Astrocyte (in vitro differentiated cells and primary cell): ENCODE results near the gene FBXO48. TPM values are rescaled to one million over a fixed set of nuclear protein-coding genes. Genes with fewer than 3 reads are reported as not detected.

Experiments
- DNase-seq: peaks from one replicate; pipeline ENCODE4 v3.0.0-alpha.2; 2010; ENCODE audit warnings: low read depth
- FAIRE-seq: peaks from 2 replicates; lab custom pipeline; 2011; peaks lifted over from hg19 to GRCh38; lab: Jason Lieb, UNC
- H2AFZ ChIP-seq: 2 replicates; pipeline ENCODE4 v1.6.0; 2012; ENCODE audit warnings: low read depth, low read length, inconsistent platforms
- H3K27ac ChIP-seq: 2 replicates; pipeline ENCODE4 v1.5.1; 2011; ENCODE audit warnings: low read depth, low read length, inconsistent platforms
- H3K27me3 ChIP-seq: 2 replicates; pipeline ENCODE4 v1.6.0; 2011; ENCODE audit warnings: low read length, inconsistent platforms; ENCODE audit not compliant: insufficient read depth
- H3K36me3 ChIP-seq: 2 replicates; pipeline ENCODE4 v1.5.1; 2011; ENCODE audit warnings: low read length, inconsistent platforms; ENCODE audit not compliant: insufficient read depth
- H3K4me1 ChIP-seq: 2 replicates; pipeline ENCODE4 v1.5.1; 2011; ENCODE audit warnings: low read length, inconsistent platforms; ENCODE audit not compliant: insufficient read depth
- H3K4me2 ChIP-seq: 2 replicates; pipeline ENCODE4 v1.6.0; 2012; ENCODE audit warnings: low read length, inconsistent platforms
- H3K4me3 ChIP-seq: 2 replicates; pipeline ENCODE4 v1.5.1; 2011; ENCODE audit warnings: low read depth, mild to moderate bottlenecking, low read length, inconsistent platforms; ENCODE audit not compliant: insufficient read depth
- H3K79me2 ChIP-seq: 2 replicates; pipeline ENCODE4 v1.6.0; 2012; ENCODE audit warnings: mild to moderate bottlenecking, low read length, inconsistent platforms; ENCODE audit not compliant: insufficient read depth
- H3K9ac ChIP-seq: 2 replicates; pipeline ENCODE4 v1.6.0; 2012; ENCODE audit warnings: mild to moderate bottlenecking, low read length, inconsistent platforms
- H3K9me3 ChIP-seq: 2 replicates; pipeline ENCODE4 v1.5.1; 2012; ENCODE audit warnings: low read depth, mild to moderate bottlenecking, low read length, inconsistent platforms; ENCODE audit not compliant: insufficient read depth
- H4K20me1 ChIP-seq: 2 replicates; pipeline ENCODE4 v1.6.0; 2012; ENCODE audit warnings: low read length, inconsistent platforms; ENCODE audit not compliant: insufficient read depth
- H3K27ac Mint-ChIP-seq: one replicate; pipeline ENCODE4 v1.8.0; 2021; ENCODE audit warnings: mild to moderate bottlenecking, mixed read lengths; ENCODE audit not compliant: unreplicated experiment
- H3K27me3 Mint-ChIP-seq: one replicate; pipeline ENCODE4 v1.8.0; 2021; ENCODE audit warnings: low read depth, mixed read lengths; ENCODE audit not compliant: unreplicated experiment
- H3K36me3 Mint-ChIP-seq: one replicate; pipeline ENCODE4 v1.8.0; 2021; ENCODE audit warnings: low read depth, mixed read lengths; ENCODE audit not compliant: unreplicated experiment
- H3K4me1 Mint-ChIP-seq: one replicate; pipeline ENCODE4 v1.8.0; 2021; ENCODE audit warnings: low read depth, mixed read lengths; ENCODE audit not compliant: unreplicated experiment
- H3K4me3 Mint-ChIP-seq: one replicate; pipeline ENCODE4 v1.8.0; 2021; ENCODE audit warnings: mild to moderate bottlenecking, moderate library complexity, mixed read lengths; ENCODE audit not compliant: unreplicated experiment
- H3K9me3 Mint-ChIP-seq: one replicate; pipeline ENCODE4 v1.8.0; 2021; ENCODE audit warnings: mild to moderate bottlenecking, mixed read lengths; ENCODE audit not compliant: unreplicated experiment
- CTCF ChIP-seq: IDR thresholded peaks from 2 replicates; pipeline ENCODE4 v1.5.1; 2011; ENCODE audit warnings: low read depth, mild to moderate bottlenecking, inconsistent platforms, low read length, moderate library complexity; ENCODE audit not compliant: insufficient read depth
- EZH2 ChIP-seq: IDR thresholded peaks from 2 replicates; pipeline ENCODE4 v1.6.1; 2012; ENCODE audit warnings: mild to moderate bottlenecking, low read length, inconsistent platforms; ENCODE audit not compliant: insufficient read depth
- total RNA-seq: library from RNA; stranded (reverse); gene quantifications from 2 replicates; pipeline ENCODE4 v1.2.1, GENCODE V29; 2021

FBXO48 gene
- total RNA-seq, 1 donor from 2014 or later = 0.54 TPM

DNA sequence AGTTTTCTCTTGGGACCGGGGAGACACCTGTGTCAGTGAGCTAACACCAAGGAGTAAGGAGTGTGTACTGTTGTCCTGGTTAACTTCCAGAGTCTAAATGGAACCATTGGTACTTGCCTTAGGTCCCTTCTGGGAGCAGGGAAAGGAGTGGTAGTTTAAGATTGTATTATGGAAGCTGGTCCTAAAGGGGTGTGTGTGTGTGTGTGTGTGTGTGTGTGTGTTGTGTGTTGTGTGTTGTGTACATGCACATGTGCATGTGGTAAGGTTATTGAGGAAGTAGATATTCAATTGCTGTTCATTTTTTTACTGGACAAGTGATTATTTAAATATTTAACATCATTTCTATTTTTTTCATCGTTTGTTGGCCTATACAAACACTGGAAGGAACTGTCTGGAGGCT lies 1.7 kb upstream of the FBXO48 start:
- Mint-ChIP-seq H3K27ac (no peak overlapping the region), H3K4me1 (peaks cover 10% of the 10 kb centered on the region), H3K36me3 (no peaks in the 10 kb centered on the region), H3K9me3 (no peaks in the 10 kb centered on the region), H3K27me3 (no peaks in the 10 kb centered on the region), H3K4me3 (peak overlapping the region; percentile 52)
- no peak for TF ChIP-seq CTCF
- no peak for TF ChIP-seq EZH2
- Histone ChIP-seq H3K36me3 (no peaks in the 10 kb centered on the region), H3K4me2 (peak overlapping the region; percentile 87), H4K20me1 (no peaks in the 10 kb centered on the region), H3K79me2 (peaks cover 11% of the 10 kb centered on the region), H3K4me1 (peaks cover 7% of the 10 kb centered on the region), H3K9me3 (no peaks in the 10 kb centered on the region), H3K9ac (no peak overlapping the region), H3K27ac (no peak overlapping the region), H3K27me3 (no peaks in the 10 kb centered on the region), H3K4me3 (no peak overlapping the region), H2AFZ (no peak overlapping the region)
- FAIRE-seq = no peak
- DNase-seq = no peak

DNA sequence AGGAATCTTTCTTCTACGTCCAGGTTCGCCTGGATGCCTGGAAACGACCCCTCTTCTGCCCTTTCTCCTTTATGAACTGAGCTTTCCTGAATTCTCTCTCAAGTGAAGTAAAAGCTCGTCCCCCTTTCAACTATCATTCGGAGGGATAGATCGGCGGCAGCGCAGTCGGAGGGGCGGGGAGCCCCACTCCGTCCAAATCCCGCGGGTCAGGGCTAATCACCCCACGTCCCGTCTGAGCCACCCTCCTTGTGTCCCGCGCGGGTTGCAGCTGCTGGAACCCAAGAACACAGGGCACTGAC lies 367 bp downstream of the FBXO48 start:
- H3K79me2 ChIP-seq = peaks cover 11% of the 10 kb centered on the region
- no peak for TF ChIP-seq CTCF
- no peak for TF ChIP-seq EZH2
- H3K4me1 Mint-ChIP-seq = peaks cover 5% of the 10 kb centered on the region
- peaks cover 7% of the 10 kb centered on the region for H3K4me1 ChIP-seq
- peak overlapping the region; percentile 99 for H2AFZ ChIP-seq
- H3K9ac ChIP-seq = peak overlapping the region; percentile 96
- H3K9me3 Mint-ChIP-seq = no peaks in the 10 kb centered on the region
- H3K27ac ChIP-seq = peak overlapping the region; percentile 90
- H3K27me3 Mint-ChIP-seq = no peaks in the 10 kb centered on the region
- no peaks in the 10 kb centered on the region for H3K36me3 Mint-ChIP-seq
- FAIRE-seq = no peak
- H3K27ac Mint-ChIP-seq = peak overlapping the region; percentile 94
- peak overlapping the region; percentile 94 for H3K4me3 ChIP-seq
- no peaks in the 10 kb centered on the region for H3K36me3 ChIP-seq
- no peaks in the 10 kb centered on the region for H3K27me3 ChIP-seq
- H3K9me3 ChIP-seq = no peaks in the 10 kb centered on the region
- peak overlapping the region; percentile 98 for H3K4me2 ChIP-seq
- no peak for DNase-seq
- no peaks in the 10 kb centered on the region for H4K20me1 ChIP-seq
- H3K4me3 Mint-ChIP-seq = peak overlapping the region; percentile 99

GRCh38 chr2:68466361-68466777 lies 725 bp downstream of the FBXO48 start:
- peaks cover 7% of the 10 kb centered on the region for H3K4me1 ChIP-seq
- H2AFZ ChIP-seq = peak overlapping the region; percentile 99
- peak overlapping the region; percentile 94 for H3K4me3 ChIP-seq
- H4K20me1 ChIP-seq = no peaks in the 10 kb centered on the region
- Mint-ChIP-seq H3K4me3 (peak overlapping the region; percentile 99), H3K36me3 (no peaks in the 10 kb centered on the region), H3K4me1 (peaks cover 5% of the 10 kb centered on the region), H3K9me3 (no peaks in the 10 kb centered on the region), H3K27ac (peak overlapping the region; percentile 94), H3K27me3 (no peaks in the 10 kb centered on the region)
- peaks cover 11% of the 10 kb centered on the region for H3K79me2 ChIP-seq
- peak overlapping the region; percentile 96 for H3K9ac ChIP-seq
- peak overlapping the region; percentile 98 for H3K4me2 ChIP-seq
- H3K27ac ChIP-seq = peak overlapping the region; percentile 90
- H3K9me3 ChIP-seq = no peaks in the 10 kb centered on the region
- TF ChIP-seq EZH2 = no peak
- peak; percentile 10 for TF ChIP-seq CTCF
- H3K36me3 ChIP-seq = no peaks in the 10 kb centered on the region
- no peak for FAIRE-seq
- DNase-seq = peak; percentile 89
- H3K27me3 ChIP-seq = no peaks in the 10 kb centered on the region
